Iris pigment epithelial cell (primary cell): Measurements from ENCODE around the gene WEE1.
A peak's percentile ranks its signal among the peaks of the same experiment; 100 is the strongest.

ENCODE experiments used
- DNase-seq: peaks from one replicate; pipeline ENCODE4 v3.0.0-alpha.2; 2011; ENCODE audit warnings: low read depth

Gene WEE1

GRCh38 chr11:9566561-9567063 lies 6.9 kb upstream of the WEE1 start:
- peak; percentile 85 for DNase-seq

- DNase-seq = no peak
These were observed 6.1 kb upstream of the WEE1 start for GRCh38 chr11:9567401-9567800.

- no peak for DNase-seq
These were observed 5.2 kb upstream of the WEE1 start for GRCh38 chr11:9568161-9568853.

- DNase-seq = peak; percentile 92
These were observed 4.4 kb upstream of the WEE1 start for GRCh38 chr11:9568854-9569587.

GRCh38 chr11:9569588-9570164 lies 3.8 kb upstream of the WEE1 start:
- no peak for DNase-seq

- no peak for DNase-seq
These were observed 3.0 kb upstream of the WEE1 start for GRCh38 chr11:9570313-9571025.

- DNase-seq = no peak
These were observed 2.3 kb upstream of the WEE1 start for GRCh38 chr11:9571071-9571762.

GRCh38 chr11:9571763-9572115 lies 1.7 kb upstream of the WEE1 start:
- no peak for DNase-seq

- DNase-seq = no peak
These were observed 528 bp downstream of the WEE1 start for GRCh38 chr11:9573775-9574621.

- peak; percentile 45 for DNase-seq
These were observed 1.3 kb downstream of the WEE1 start for GRCh38 chr11:9574622-9575259.

- DNase-seq = peak; percentile 81
These were observed 2.1 kb downstream of the WEE1 start for GRCh38 chr11:9575260-9576240.

GRCh38 chr11:9576701-9577381 lies 3.4 kb downstream of the WEE1 start:
- DNase-seq = peak; percentile 63

GRCh38 chr11:9577556-9577955 lies 4.1 kb downstream of the WEE1 start:
- peak; percentile 42 for DNase-seq

GRCh38 chr11:9580894-9581293 lies 7.4 kb downstream of the WEE1 start:
- no peak for DNase-seq

GRCh38 chr11:9581556-9582161 lies 8.2 kb downstream of the WEE1 start:
- no peak for DNase-seq

GRCh38 chr11:9590717-9591116 lies 17.2 kb downstream of the WEE1 start:
- DNase-seq = no peak

- DNase-seq = peak; percentile 11
These were observed 21.0 kb downstream of the WEE1 start for GRCh38 chr11:9594267-9595046.
